Thyroid gland (tissue), 4 donors: Measurements from ENCODE around the gene ZWILCH. TPM values are rescaled to one million over a fixed set of nuclear protein-coding genes. Genes with fewer than 3 reads are reported as not detected.

Source experiments
- DNase-seq, 2 donors: peaks; one replicate each; pipeline ENCODE4 v3.0.0-alpha.2; 2019
- H3K27ac ChIP-seq, 3 donors: fragments of 200-600 bp; sonication (generic); 1 replicate in 2 of 3; 2 replicates in 1 of 3; pipeline ENCODE4 v1.5.1; 2016 to 2019; ENCODE audit warnings: mild to moderate bottlenecking in 1 of 3, moderate library complexity in 1 of 3
- H3K27me3 ChIP-seq: fragments of 200-600 bp; sonication (generic); one replicate; pipeline ENCODE4 v1.5.1; 2019
- H3K36me3 ChIP-seq, 2 donors: fragments of 200-600 bp; sonication (generic); one replicate each; pipeline ENCODE4 v1.5.1; 2016 to 2019
- H3K4me1 ChIP-seq, 2 donors: fragments of 200-600 bp; sonication (generic); one replicate each; pipeline ENCODE4 v1.5.1; 2017 to 2019
- H3K4me3 ChIP-seq, 3 donors: fragments of 200-600 bp; sonication (generic); replicated peaks in 1 of 3; 1 replicate in 2 of 3; 2 replicates in 1 of 3; pipeline ENCODE4 v1.5.1; 2016; ENCODE audit warnings: mild to moderate bottlenecking in 1 of 3
- H3K9me3 ChIP-seq: fragments of 200-600 bp; sonication (generic); one replicate; pipeline ENCODE4 v1.5.1; 2017
- CTCF ChIP-seq, 6 experiments: fragments of 200-600 bp in 3 of 6; fragments of 450-650 bp in 3 of 6; sonication (generic) in 3 of 6; IDR thresholded peaks; one replicate each; pipeline ENCODE4 v1.5.1; 2016 to 2019; ENCODE audit warnings: antibody characterized with exemption in 6 of 6, mild to moderate bottlenecking in 2 of 6, inconsistent platforms in 1 of 6, moderate library complexity in 1 of 6
- POLR2A ChIP-seq, 2 donors: fragments of 450-650 bp; IDR thresholded peaks; one replicate each; pipeline ENCODE4 v1.6.1; 2017; ENCODE audit warnings: antibody characterized with exemption in 2 of 2, mild to moderate bottlenecking in 2 of 2, moderate library complexity in 1 of 2
- WGBS, 2 donors: methylation state at CpG; one replicate each; pipeline ENCODE4 v1.1.5; 2017; 5-methylcytosine and 5-hydroxymethylcytosine counted together
- intact Hi-C: fragments of 100-400 bp; cut with DNase I; formaldehyde crosslinking; loops from one replicate; pipeline ENCODE4 v1.15.1; 2023
- total RNA-seq, 4 donors: library from RNA; depleted of rRNA; stranded (reverse); fragments of >200 nt; gene quantifications; one replicate each; pipeline ENCODE4 v1.2.3, GENCODE V29; 2016

Gene ZWILCH
- total RNA-seq, 4 donors from 2014 or later = 3.8 to 6.4 (median 5.3) TPM

DNA sequence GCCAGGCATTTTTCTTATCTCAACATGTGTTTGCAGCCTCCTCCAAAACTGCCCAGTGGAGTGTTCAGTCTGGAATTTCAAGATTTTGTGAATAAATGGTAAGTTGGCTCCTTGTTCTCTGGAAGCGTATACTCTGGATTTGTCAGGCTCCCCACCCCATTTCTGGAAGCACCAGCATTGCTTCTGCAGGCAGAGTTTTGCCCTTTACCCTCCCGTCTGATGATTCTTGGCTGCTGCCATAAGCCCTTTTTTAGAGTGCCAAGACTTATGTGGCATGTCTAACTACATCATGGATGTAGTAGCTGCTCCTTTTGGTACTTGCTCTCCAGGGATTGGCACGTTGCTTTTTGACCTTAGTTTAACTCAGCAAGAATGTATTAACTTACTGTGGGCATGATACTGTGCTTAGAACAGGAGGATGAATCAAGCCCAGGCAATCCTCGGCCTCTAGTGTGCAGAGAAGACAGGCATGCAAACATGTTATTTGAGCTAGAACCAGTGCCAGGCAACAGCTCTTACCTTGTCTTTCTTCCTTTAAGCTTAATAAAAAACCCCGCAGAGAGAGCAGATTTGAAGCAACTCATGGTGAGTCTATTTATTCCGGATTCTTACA, 15.8 kb upstream of the ZWILCH start:
- no peaks in the 10 kb centered on the region for H3K27me3 ChIP-seq
- H3K36me3 ChIP-seq = peaks cover 19 to 37% of the 10 kb centered on the region in 2 donors
- WGBS, 2 donors = 81 to 83% methylated on average over 6 of the region's 6 CpGs
- DNase-seq = no peak
- intact Hi-C loops = no loop called here
- no peaks in the 10 kb centered on the region for H3K4me1 ChIP-seq
- no peak overlapping the region for H3K27ac ChIP-seq
- H3K9me3 ChIP-seq = no peaks in the 10 kb centered on the region
- TF ChIP-seq POLR2A (IDR thresholded peaks at IDR 0.05) (no peak), CTCF (IDR thresholded peaks at IDR 0.05) (no peak)
- H3K4me3 ChIP-seq = no peak overlapping the region

- no peak overlapping the region for H3K4me3 ChIP-seq
- H3K4me1 ChIP-seq = peaks cover 6 to 8% of the 10 kb centered on the region in 2 donors
- H3K27ac ChIP-seq = no peak overlapping the region
- 94 to 95% methylated on average over 3 of the region's 3 CpGs for WGBS, 2 donors
- H3K9me3 ChIP-seq = no peaks in the 10 kb centered on the region
- intact Hi-C loops = no loop called here
- no peaks in the 10 kb centered on the region for H3K27me3 ChIP-seq
- TF ChIP-seq CTCF (IDR thresholded peaks at IDR 0.05) = no peak
- TF ChIP-seq POLR2A (IDR thresholded peaks at IDR 0.05) = no peak
- peaks cover 19 to 39% of the 10 kb centered on the region in 2 donors for H3K36me3 ChIP-seq
- DNase-seq = no peak
These were observed 13.3 kb upstream of the ZWILCH start for GRCh38 chr15:66491846-66492245.

DNA sequence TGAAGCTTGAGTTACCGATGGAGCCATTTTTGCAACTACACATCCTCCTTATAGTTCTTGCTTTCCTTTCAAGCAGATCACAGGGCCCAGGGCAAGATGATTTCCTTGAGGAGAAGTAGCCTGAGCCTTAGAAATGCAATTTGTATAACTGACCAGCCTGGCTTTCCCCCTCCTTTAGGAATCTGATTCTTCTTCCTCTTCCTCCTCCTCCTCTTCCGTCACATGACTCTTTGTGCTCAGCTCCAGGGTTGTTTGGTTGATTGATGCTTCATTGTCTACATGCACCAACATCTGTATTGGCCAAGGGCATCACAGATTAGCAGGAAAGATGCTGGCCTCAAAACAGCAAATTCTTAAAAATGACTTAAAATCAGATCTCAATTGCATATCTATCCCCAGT, 10.9 kb upstream of the ZWILCH start:
- no peaks in the 10 kb centered on the region for H3K27me3 ChIP-seq
- WGBS, 2 donors = 92 to 97% methylated on average over 2 of the region's 2 CpGs
- TF ChIP-seq CTCF (IDR thresholded peaks at IDR 0.05) = no peak
- H3K4me3 ChIP-seq = no peak overlapping the region
- H3K27ac ChIP-seq = no peak overlapping the region
- DNase-seq = no peak
- peaks cover 11 to 12% of the 10 kb centered on the region in 2 donors for H3K4me1 ChIP-seq
- intact Hi-C loops = no loop called here
- H3K36me3 ChIP-seq = peaks cover 25 to 46% of the 10 kb centered on the region in 2 donors
- no peaks in the 10 kb centered on the region for H3K9me3 ChIP-seq

DNA sequence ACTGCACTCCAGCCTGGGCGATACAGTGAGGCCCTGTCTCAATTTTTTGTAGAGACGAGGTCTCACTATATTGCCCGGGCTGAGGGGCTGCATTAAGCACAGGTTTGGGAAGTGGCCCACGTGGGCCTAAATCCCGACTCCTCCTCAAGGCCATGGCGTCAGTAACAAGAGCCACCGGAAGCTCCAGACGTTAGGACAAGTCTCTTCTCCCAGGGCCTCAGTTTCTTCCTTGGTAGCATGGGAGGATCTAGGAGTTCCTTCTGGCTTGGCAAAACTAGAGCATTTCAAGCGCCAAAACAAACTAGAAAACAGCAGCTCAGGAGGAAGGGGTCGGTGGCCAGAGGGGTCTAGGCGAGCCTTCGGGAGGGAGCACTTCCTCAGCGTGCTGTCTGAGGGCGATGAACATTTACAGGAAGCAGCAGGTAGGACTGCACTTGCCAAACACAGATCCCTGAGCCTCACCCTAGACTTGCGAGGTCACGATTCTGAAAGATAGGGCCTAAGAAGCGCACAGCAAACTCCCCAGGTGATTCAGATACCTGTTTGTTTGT, 8.1 kb upstream of the ZWILCH start:
- H3K4me3 ChIP-seq = peak overlapping the region; percentile 15 to 96 (median 86)
- H3K27me3 ChIP-seq = no peaks in the 10 kb centered on the region
- intact Hi-C loops = loop anchor here (2.0 kb wide), 1 partner anchor 110 kb away; the partner anchor contains the start of gene MAP2K1
- H3K4me1 ChIP-seq = peaks cover 11 to 12% of the 10 kb centered on the region in 2 donors
- H3K36me3 ChIP-seq = peaks cover 39 to 57% of the 10 kb centered on the region in 2 donors
- 17 to 18% methylated on average over 15 to 17 of the region's 17 CpGs for WGBS, 2 donors
- peak overlapping the region; percentile 45 to 69 (median 62) for H3K27ac ChIP-seq
- TF ChIP-seq CTCF (IDR thresholded peaks at IDR 0.05) (no peak), POLR2A (IDR thresholded peaks at IDR 0.05) (no peak)
- no peak for DNase-seq
- no peaks in the 10 kb centered on the region for H3K9me3 ChIP-seq
